Activated CD8-positive, alpha-beta memory T cell treated with anti-CD3 and anti-CD28 coated beads for 48 hours (primary cell): ENCODE results near the gene RAB6A.

Experiments used
- DNase-seq, 3 experiments: peaks; one replicate each; pipeline ENCODE4 v3.0.0-alpha.2; 2020; ENCODE audit warnings: low read depth in 2 of 3, low spot score in 2 of 3

Gene RAB6A

GRCh38 chr11:73656985-73657384 is 103.9 kb downstream of the RAB6A start:
- no peak for DNase-seq

GRCh38 chr11:73655686-73656085 is 105.2 kb downstream of the RAB6A start:
- DNase-seq, result no peak

- no peak for DNase-seq
Measured at GRCh38 chr11:73654482-73655021, 106.3 kb downstream of the RAB6A start.

GRCh38 chr11:73653996-73654395 is 106.9 kb downstream of the RAB6A start:
- no peak for DNase-seq

GRCh38 chr11:73652856-73653559 is 107.9 kb downstream of the RAB6A start:
- DNase-seq, result no peak

- no peak for DNase-seq
Measured at GRCh38 chr11:73652046-73652730, 108.7 kb downstream of the RAB6A start.

- no peak for DNase-seq
Measured at GRCh38 chr11:73651661-73652045, 109.2 kb downstream of the RAB6A start.

GRCh38 chr11:73651252-73651651 is 109.6 kb downstream of the RAB6A start:
- DNase-seq, result no peak

GRCh38 chr11:73650400-73650799 is 110.5 kb downstream of the RAB6A start:
- DNase-seq, result no peak

GRCh38 chr11:73649206-73649605 is 111.7 kb downstream of the RAB6A start:
- DNase-seq, result no peak

GRCh38 chr11:73648571-73649046 is 112.3 kb downstream of the RAB6A start:
- DNase-seq, result no peak

- no peak for DNase-seq
Measured at GRCh38 chr11:73648121-73648520, 112.8 kb downstream of the RAB6A start.

- peak; percentile 72 to 79 (median 77) for DNase-seq
Measured at GRCh38 chr11:73647459-73648100, 113.3 kb downstream of the RAB6A start.

- no peak for DNase-seq
Measured at GRCh38 chr11:73645972-73646631, 114.8 kb downstream of the RAB6A start, which contains the start of gene PLEKHB1. Gene PLEKHB1, plus strand, starts transcription at chr11:73646581. Its CDS starts 28 bp downstream, at chr11:73646609.

- no peak for DNase-seq
Measured at GRCh38 chr11:73645121-73645969, 115.5 kb downstream of the RAB6A start.

- no peak for DNase-seq
Measured at GRCh38 chr11:73641668-73642067, 119.2 kb downstream of the RAB6A start.

- no peak for DNase-seq
Measured at GRCh38 chr11:73640592-73640991, 120.3 kb downstream of the RAB6A start.

- no peak for DNase-seq
Measured at GRCh38 chr11:73637012-73637411, 123.9 kb downstream of the RAB6A start.

GRCh38 chr11:73636249-73636648 is 124.6 kb downstream of the RAB6A start:
- DNase-seq, result no peak

GRCh38 chr11:73635721-73636120 is 125.2 kb downstream of the RAB6A start:
- no peak for DNase-seq
